Iris pigment epithelial cell (primary cell): ENCODE measurements around the gene ACVR1.
"Not testable (repeated sequence)": the region's sequence is repeated elsewhere in the genome, so short reads cannot be mapped to it uniquely, and the experiment has no call there.

Experiments
- DNase-seq: peaks from one replicate; pipeline ENCODE4 v3.0.0-alpha.2; 2011; ENCODE audit warnings: low read depth

ACVR1 gene

GRCh38 chr2:157757500-157757899, 118.6 kb downstream of the ACVR1 start:
- DNase-seq = no peak

GRCh38 chr2:157756447-157756846, 119.7 kb downstream of the ACVR1 start:
- not testable (repeated sequence) for DNase-seq

- peak; percentile 63 for DNase-seq
Observed at GRCh38 chr2:157751462-157752058, 124.6 kb downstream of the ACVR1 start.

- no peak for DNase-seq
Observed at GRCh38 chr2:157749684-157750083, 126.4 kb downstream of the ACVR1 start.

- DNase-seq = peak; percentile 9
Observed at GRCh38 chr2:157748371-157749142, 127.6 kb downstream of the ACVR1 start.

GRCh38 chr2:157747695-157748370, 128.3 kb downstream of the ACVR1 start:
- peak; percentile 74 for DNase-seq

GRCh38 chr2:157747280-157747679, 128.8 kb downstream of the ACVR1 start:
- DNase-seq = no peak

- DNase-seq = peak; percentile 90
Observed at GRCh38 chr2:157746234-157746950, 129.7 kb downstream of the ACVR1 start.

- no peak for DNase-seq
Observed at GRCh38 chr2:157744571-157745076, 131.5 kb downstream of the ACVR1 start.

- no peak for DNase-seq
Observed at GRCh38 chr2:157743051-157743450, 133.1 kb downstream of the ACVR1 start.

- no peak for DNase-seq
Observed at GRCh38 chr2:157741819-157742484, 134.2 kb downstream of the ACVR1 start.

- DNase-seq = no peak
Observed at GRCh38 chr2:157737656-157738055, 138.5 kb downstream of the ACVR1 start.

GRCh38 chr2:157735532-157735931, 140.6 kb downstream of the ACVR1 start:
- no peak for DNase-seq

GRCh38 chr2:157733263-157733662, 142.9 kb downstream of the ACVR1 start:
- no peak for DNase-seq

GRCh38 chr2:157732596-157732995, 143.5 kb downstream of the ACVR1 start:
- peak; percentile 24 for DNase-seq

GRCh38 chr2:157727693-157728092, 148.4 kb downstream of the ACVR1 start:
- DNase-seq = no peak

- DNase-seq = peak; percentile 15
Observed at GRCh38 chr2:157726946-157727345, 149.2 kb downstream of the ACVR1 start.

GRCh38 chr2:157725846-157726245, 150.3 kb downstream of the ACVR1 start:
- DNase-seq = peak; percentile 72

- no peak for DNase-seq
Observed at GRCh38 chr2:157722580-157723234, 153.4 kb downstream of the ACVR1 start.

- DNase-seq = no peak
Observed at GRCh38 chr2:157720504-157720903, 155.6 kb downstream of the ACVR1 start.

GRCh38 chr2:157704653-157705052, 171.5 kb downstream of the ACVR1 start:
- not testable (repeated sequence) for DNase-seq
